Measurements from ENCODE around the gene PFDN2.
A peak's percentile ranks its signal among the peaks of the same experiment; 100 is the strongest.

PFDN2 gene

GRCh38 chr1:161115132-161115711 lies 2.6 kb downstream of the PFDN2 start:
- no peaks in the 10 kb centered on the region for H3K9me3 ChIP-seq (ENCODE audit: control insufficient read depth, low read depth, low read length)
- H3K27ac ChIP-seq (ENCODE audit: low read length), result no peak overlapping the region
- H3K27me3 ChIP-seq (ENCODE audit: control insufficient read depth, insufficient read depth, low read length), result no peaks in the 10 kb centered on the region
- peaks cover 4% of the 10 kb centered on the region for H3K36me3 ChIP-seq (ENCODE audit: control insufficient read depth, low read depth, low read length)
- H3K4me1 ChIP-seq (ENCODE audit: control insufficient read depth, low read depth, low read length), result peaks cover 11% of the 10 kb centered on the region
- H3K4me3 ChIP-seq (ENCODE audit: low read length), result no peak overlapping the region
- no peak overlapping the region for H3K9ac ChIP-seq (ENCODE audit: low read length)

- H3K27me3 ChIP-seq (ENCODE audit: control insufficient read depth, insufficient read depth, low read length), result no peaks in the 10 kb centered on the region
- no peaks in the 10 kb centered on the region for H3K36me3 ChIP-seq (ENCODE audit: control insufficient read depth, low read depth, low read length)
- H3K9me3 ChIP-seq (ENCODE audit: control insufficient read depth, low read depth, low read length), result no peaks in the 10 kb centered on the region
- H3K4me1 ChIP-seq (ENCODE audit: control insufficient read depth, low read depth, low read length), result peaks cover 10% of the 10 kb centered on the region
- no peak overlapping the region for H3K9ac ChIP-seq (ENCODE audit: low read length)
- H3K27ac ChIP-seq (ENCODE audit: low read length), result no peak overlapping the region
- H3K4me3 ChIP-seq (ENCODE audit: low read length), result no peak overlapping the region
Observed at GRCh38 chr1:161114556-161114955, 3.3 kb downstream of the PFDN2 start.

GRCh38 chr1:161113915-161114314 lies 3.9 kb downstream of the PFDN2 start:
- peaks cover 4% of the 10 kb centered on the region for H3K4me1 ChIP-seq (ENCODE audit: control insufficient read depth, low read depth, low read length)
- H3K27ac ChIP-seq (ENCODE audit: low read length), result no peak overlapping the region
- H3K27me3 ChIP-seq (ENCODE audit: control insufficient read depth, insufficient read depth, low read length), result no peaks in the 10 kb centered on the region
- no peaks in the 10 kb centered on the region for H3K36me3 ChIP-seq (ENCODE audit: control insufficient read depth, low read depth, low read length)
- H3K9ac ChIP-seq (ENCODE audit: low read length), result no peak overlapping the region
- no peaks in the 10 kb centered on the region for H3K9me3 ChIP-seq (ENCODE audit: control insufficient read depth, low read depth, low read length)
- no peak overlapping the region for H3K4me3 ChIP-seq (ENCODE audit: low read length)

GRCh38 chr1:161111527-161111926 lies 6.3 kb downstream of the PFDN2 start:
- Histone ChIP-seq H3K9ac (ENCODE audit: low read length) (no peak overlapping the region), H3K4me1 (ENCODE audit: control insufficient read depth, low read depth, low read length) (no peaks in the 10 kb centered on the region), H3K36me3 (ENCODE audit: control insufficient read depth, low read depth, low read length) (no peaks in the 10 kb centered on the region), H3K4me3 (ENCODE audit: low read length) (no peak overlapping the region), H3K27me3 (ENCODE audit: control insufficient read depth, insufficient read depth, low read length) (no peaks in the 10 kb centered on the region), H3K27ac (ENCODE audit: low read length) (no peak overlapping the region), H3K9me3 (ENCODE audit: control insufficient read depth, low read depth, low read length) (no peaks in the 10 kb centered on the region)

GRCh38 chr1:161111117-161111516 lies 6.7 kb downstream of the PFDN2 start:
- no peak overlapping the region for H3K27ac ChIP-seq (ENCODE audit: low read length)
- H3K4me3 ChIP-seq (ENCODE audit: low read length), result no peak overlapping the region
- no peaks in the 10 kb centered on the region for H3K9me3 ChIP-seq (ENCODE audit: control insufficient read depth, low read depth, low read length)
- H3K4me1 ChIP-seq (ENCODE audit: control insufficient read depth, low read depth, low read length), result no peaks in the 10 kb centered on the region
- H3K36me3 ChIP-seq (ENCODE audit: control insufficient read depth, low read depth, low read length), result no peaks in the 10 kb centered on the region
- no peaks in the 10 kb centered on the region for H3K27me3 ChIP-seq (ENCODE audit: control insufficient read depth, insufficient read depth, low read length)
- H3K9ac ChIP-seq (ENCODE audit: low read length), result no peak overlapping the region

GRCh38 chr1:161106431-161106830 lies 11.4 kb downstream of the PFDN2 start:
- no peaks in the 10 kb centered on the region for H3K4me1 ChIP-seq (ENCODE audit: control insufficient read depth, low read depth, low read length)

GRCh38 chr1:161100556-161100955 lies 17.3 kb downstream of the PFDN2 start:
- no peak overlapping the region for H3K4me3 ChIP-seq (ENCODE audit: low read length)
- H3K27me3 ChIP-seq (ENCODE audit: control insufficient read depth, insufficient read depth, low read length), result no peaks in the 10 kb centered on the region
- no peaks in the 10 kb centered on the region for H3K9me3 ChIP-seq (ENCODE audit: control insufficient read depth, low read depth, low read length)
- H3K9ac ChIP-seq (ENCODE audit: low read length), result no peak overlapping the region
- peaks cover 15% of the 10 kb centered on the region for H3K36me3 ChIP-seq (ENCODE audit: control insufficient read depth, low read depth, low read length)
- no peak overlapping the region for H3K27ac ChIP-seq (ENCODE audit: low read length)
- no peaks in the 10 kb centered on the region for H3K4me1 ChIP-seq (ENCODE audit: control insufficient read depth, low read depth, low read length)

More at GRCh38 chr1:161106431-161106830, 11.4 kb downstream of the PFDN2 start:
- H3K9ac ChIP-seq (ENCODE audit: low read length), result no peak overlapping the region
- H3K36me3 ChIP-seq (ENCODE audit: control insufficient read depth, low read depth, low read length), result peaks cover 8% of the 10 kb centered on the region
- no peaks in the 10 kb centered on the region for H3K27me3 ChIP-seq (ENCODE audit: control insufficient read depth, insufficient read depth, low read length)
- H3K27ac ChIP-seq (ENCODE audit: low read length), result no peak overlapping the region
- H3K4me3 ChIP-seq (ENCODE audit: low read length), result no peak overlapping the region
- H3K9me3 ChIP-seq (ENCODE audit: control insufficient read depth, low read depth, low read length), result no peaks in the 10 kb centered on the region

GRCh38 chr1:161099090-161099802 lies 18.6 kb downstream of the PFDN2 start:
- Histone ChIP-seq H3K36me3 (ENCODE audit: control insufficient read depth, low read depth, low read length) (peaks cover 15% of the 10 kb centered on the region), H3K27me3 (ENCODE audit: control insufficient read depth, insufficient read depth, low read length) (no peaks in the 10 kb centered on the region), H3K27ac (ENCODE audit: low read length) (no peak overlapping the region), H3K9me3 (ENCODE audit: control insufficient read depth, low read depth, low read length) (no peaks in the 10 kb centered on the region), H3K4me3 (ENCODE audit: low read length) (peak overlapping the region; percentile 70), H3K4me1 (ENCODE audit: control insufficient read depth, low read depth, low read length) (no peaks in the 10 kb centered on the region), H3K9ac (ENCODE audit: low read length) (peak overlapping the region; percentile 72)

- Histone ChIP-seq H3K27ac (ENCODE audit: low read length) (no peak within 1 kb of the TSS), H3K9me3 (ENCODE audit: control insufficient read depth, low read depth, low read length) (no peaks in the 10 kb centered on the region), H3K27me3 (ENCODE audit: control insufficient read depth, insufficient read depth, low read length) (no peaks in the 10 kb centered on the region), H3K4me3 (ENCODE audit: low read length) (peak within 1 kb of the TSS; percentile 70), H3K9ac (ENCODE audit: low read length) (peak within 1 kb of the TSS; percentile 72), H3K4me1 (ENCODE audit: control insufficient read depth, low read depth, low read length) (no peaks in the 10 kb centered on the region), H3K36me3 (ENCODE audit: control insufficient read depth, low read depth, low read length) (peaks cover 15% of the 10 kb centered on the region)
Observed at GRCh38 chr1:161098210-161099068, 19.4 kb downstream of the PFDN2 start, which contains the start of gene KLHDC9. TSS of gene KLHDC9 (plus strand) at chr1:161098361. CDS start at chr1:161098536, 175 bp downstream.

- Histone ChIP-seq H3K4me3 (ENCODE audit: low read length) (no peak overlapping the region), H3K36me3 (ENCODE audit: control insufficient read depth, low read depth, low read length) (peaks cover 8% of the 10 kb centered on the region), H3K27me3 (ENCODE audit: control insufficient read depth, insufficient read depth, low read length) (no peaks in the 10 kb centered on the region), H3K9ac (ENCODE audit: low read length) (no peak overlapping the region), H3K4me1 (ENCODE audit: control insufficient read depth, low read depth, low read length) (no peaks in the 10 kb centered on the region), H3K27ac (ENCODE audit: low read length) (no peak overlapping the region), H3K9me3 (ENCODE audit: control insufficient read depth, low read depth, low read length) (no peaks in the 10 kb centered on the region)
Observed at GRCh38 chr1:161096530-161096929, 21.3 kb downstream of the PFDN2 start.

GRCh38 chr1:161096015-161096414 lies 21.8 kb downstream of the PFDN2 start:
- H3K27ac ChIP-seq (ENCODE audit: low read length), result no peak overlapping the region
- H3K4me3 ChIP-seq (ENCODE audit: low read length), result no peak overlapping the region
- no peaks in the 10 kb centered on the region for H3K27me3 ChIP-seq (ENCODE audit: control insufficient read depth, insufficient read depth, low read length)
- no peaks in the 10 kb centered on the region for H3K9me3 ChIP-seq (ENCODE audit: control insufficient read depth, low read depth, low read length)
- H3K9ac ChIP-seq (ENCODE audit: low read length), result no peak overlapping the region
- H3K36me3 ChIP-seq (ENCODE audit: control insufficient read depth, low read depth, low read length), result peaks cover 4% of the 10 kb centered on the region
- H3K4me1 ChIP-seq (ENCODE audit: control insufficient read depth, low read depth, low read length), result no peaks in the 10 kb centered on the region
